DOHH2 (cell line): ENCODE results near the gene EIF3F.

ENCODE experiments used
- H3F3A ChIP-seq: fragments of 200-600 bp; sonication (generic), shearing (Covaris generic); 2 replicates; pipeline ENCODE4 v1.6.0; 2016; ENCODE audit warnings: antibody characterized with exemption, mild to moderate bottlenecking; ENCODE audit not compliant: control insufficient read depth, insufficient read depth
- H3K27ac ChIP-seq: fragments of 200-600 bp; sonication (generic); 2 replicates; pipeline ENCODE4 v1.5.1; 2014; ENCODE audit warnings: low read depth, mild to moderate bottlenecking, low read length, moderate library complexity
- H3K27me3 ChIP-seq: fragments of 200-600 bp; sonication (generic); 2 replicates; pipeline ENCODE4 v1.6.1; 2014; ENCODE audit warnings: mild to moderate bottlenecking, low read length, mixed read lengths; ENCODE audit not compliant: control insufficient read depth
- H3K36me3 ChIP-seq: fragments of 200-600 bp; sonication (generic); 2 replicates; pipeline ENCODE4 v1.6.1; 2014; ENCODE audit warnings: mild to moderate bottlenecking, low read length, moderate library complexity, mixed read lengths; ENCODE audit not compliant: control insufficient read depth
- H3K4me1 ChIP-seq: fragments of 200-600 bp; sonication (generic); 2 replicates; pipeline ENCODE4 v1.6.1; 2014; ENCODE audit warnings: mild to moderate bottlenecking, low read length, mixed read lengths; ENCODE audit not compliant: control insufficient read depth
- H3K4me2 ChIP-seq: fragments of 200-600 bp; sonication (generic); 2 replicates; pipeline ENCODE4 v1.6.0; 2014; ENCODE audit warnings: mild to moderate bottlenecking, low read length, moderate library complexity
- H3K4me3 ChIP-seq: fragments of 200-600 bp; sonication (generic); 2 replicates; pipeline ENCODE4 v1.5.1; 2014; ENCODE audit warnings: mild to moderate bottlenecking, low read length, mixed read lengths
- H3K79me2 ChIP-seq: fragments of 200-600 bp; sonication (generic); 2 replicates; pipeline ENCODE4 v1.6.1; 2014; ENCODE audit warnings: mild to moderate bottlenecking, low read length, mixed read lengths; ENCODE audit not compliant: control insufficient read depth
- H3K9me2 ChIP-seq: fragments of 200-600 bp; sonication (generic); replicated peaks from 2 replicates; pipeline ENCODE4 v1.6.1; 2014; ENCODE audit warnings: mild to moderate bottlenecking, low read length, mixed read lengths; ENCODE audit not compliant: control insufficient read depth
- H3K9me3 ChIP-seq: fragments of 200-600 bp; sonication (generic); 2 replicates; pipeline ENCODE4 v1.6.1; 2014; ENCODE audit warnings: antibody characterized with exemption, low read length, mixed read lengths; ENCODE audit not compliant: control insufficient read depth, insufficient read depth
- H4K20me1 ChIP-seq: fragments of 200-600 bp; sonication (generic); 2 replicates; pipeline ENCODE4 v1.6.0; 2014; ENCODE audit warnings: low read depth, mild to moderate bottlenecking, antibody characterized with exemption, low read length, moderate library complexity; ENCODE audit not compliant: control insufficient read depth, insufficient read depth
- EZH2phosphoT487 ChIP-seq: fragments of 200-600 bp; sonication (generic); IDR thresholded peaks from 2 replicates; pipeline ENCODE4 v1.6.1; 2017; ENCODE audit warnings: borderline replicate concordance, mild to moderate bottlenecking, antibody characterized with exemption, low read length, moderate library complexity, mixed read lengths
- TF ChIP-seq, protein P1 (sequence below): fragments of 200-600 bp; sonication (generic); IDR thresholded peaks from one replicate; pipeline ENCODE4 v1.5.1; 2014; ENCODE audit warnings: antibody characterized with exemption, mild to moderate bottlenecking, low read depth, low read length; ENCODE audit not compliant: poor library complexity, severe bottlenecking

The EIF3F gene

DNA sequence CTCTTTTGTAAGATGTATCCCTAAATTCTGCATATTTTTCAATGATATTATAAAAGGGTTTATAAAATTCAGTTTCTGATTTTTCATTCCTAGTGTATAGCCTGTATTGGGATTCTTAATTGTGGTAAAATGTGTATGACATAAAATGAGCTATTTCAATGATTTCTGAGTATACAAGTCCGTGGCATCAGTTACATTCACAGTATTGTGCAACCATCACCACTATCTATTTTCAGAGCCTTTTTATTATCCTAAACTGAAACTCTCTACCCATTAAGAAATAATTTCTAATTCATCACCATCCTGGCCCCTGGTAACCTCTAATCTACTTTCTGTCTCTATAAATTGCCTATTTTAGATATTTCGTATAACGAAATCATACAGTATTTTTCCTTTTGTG, 39.8 kb downstream of the EIF3F start:
- Histone ChIP-seq H3K36me3 (no peaks in the 10 kb centered on the region), H3F3A (no peaks in the 10 kb centered on the region), H3K4me3 (no peak overlapping the region), H3K27ac (no peak overlapping the region), H4K20me1 (no peaks in the 10 kb centered on the region), H3K27me3 (peaks cover 30% of the 10 kb centered on the region), H3K4me2 (no peak overlapping the region), H3K79me2 (no peaks in the 10 kb centered on the region), H3K9me3 (no peaks in the 10 kb centered on the region), H3K9me2 (no peaks in the 10 kb centered on the region), H3K4me1 (no peaks in the 10 kb centered on the region)
- TF ChIP-seq, protein P1, sequence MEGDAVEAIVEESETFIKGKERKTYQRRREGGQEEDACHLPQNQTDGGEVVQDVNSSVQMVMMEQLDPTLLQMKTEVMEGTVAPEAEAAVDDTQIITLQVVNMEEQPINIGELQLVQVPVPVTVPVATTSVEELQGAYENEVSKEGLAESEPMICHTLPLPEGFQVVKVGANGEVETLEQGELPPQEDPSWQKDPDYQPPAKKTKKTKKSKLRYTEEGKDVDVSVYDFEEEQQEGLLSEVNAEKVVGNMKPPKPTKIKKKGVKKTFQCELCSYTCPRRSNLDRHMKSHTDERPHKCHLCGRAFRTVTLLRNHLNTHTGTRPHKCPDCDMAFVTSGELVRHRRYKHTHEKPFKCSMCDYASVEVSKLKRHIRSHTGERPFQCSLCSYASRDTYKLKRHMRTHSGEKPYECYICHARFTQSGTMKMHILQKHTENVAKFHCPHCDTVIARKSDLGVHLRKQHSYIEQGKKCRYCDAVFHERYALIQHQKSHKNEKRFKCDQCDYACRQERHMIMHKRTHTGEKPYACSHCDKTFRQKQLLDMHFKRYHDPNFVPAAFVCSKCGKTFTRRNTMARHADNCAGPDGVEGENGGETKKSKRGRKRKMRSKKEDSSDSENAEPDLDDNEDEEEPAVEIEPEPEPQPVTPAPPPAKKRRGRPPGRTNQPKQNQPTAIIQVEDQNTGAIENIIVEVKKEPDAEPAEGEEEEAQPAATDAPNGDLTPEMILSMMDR = no peak
- TF ChIP-seq EZH2phosphoT487 = no peak

DNA sequence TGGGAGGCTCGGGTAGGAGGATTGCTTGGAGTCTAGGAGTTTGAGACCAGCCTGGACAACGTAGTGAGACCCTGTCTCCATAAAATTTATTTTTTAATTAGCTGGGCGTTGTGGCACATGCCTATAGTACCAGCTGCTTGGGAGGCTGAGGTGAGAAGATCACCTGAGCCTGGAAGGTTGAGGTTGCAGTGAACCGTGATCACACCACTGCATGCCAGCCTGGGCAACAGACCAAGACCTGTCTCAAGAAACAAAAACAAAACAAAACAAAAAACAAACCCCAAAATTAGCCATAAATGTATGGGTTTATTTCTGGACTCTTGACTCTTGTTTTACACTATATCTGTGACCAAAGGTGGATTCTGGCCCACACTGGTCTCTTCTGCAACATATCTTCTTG, 41.6 kb downstream of the EIF3F start:
- no peak overlapping the region for H3K27ac ChIP-seq
- no peaks in the 10 kb centered on the region for H3K4me1 ChIP-seq
- no peak overlapping the region for H3K4me2 ChIP-seq
- TF ChIP-seq EZH2phosphoT487 = no peak
- TF ChIP-seq, protein P1 = no peak
- no peaks in the 10 kb centered on the region for H3K79me2 ChIP-seq
- no peaks in the 10 kb centered on the region for H3K9me2 ChIP-seq
- no peaks in the 10 kb centered on the region for H3K9me3 ChIP-seq
- H4K20me1 ChIP-seq = no peaks in the 10 kb centered on the region
- no peak overlapping the region for H3K4me3 ChIP-seq
- H3K36me3 ChIP-seq = no peaks in the 10 kb centered on the region
- H3K27me3 ChIP-seq = peaks cover 30% of the 10 kb centered on the region
- no peaks in the 10 kb centered on the region for H3F3A ChIP-seq

GRCh38 chr11:8030526-8031247, 43.5 kb downstream of the EIF3F start:
- no peaks in the 10 kb centered on the region for H3K79me2 ChIP-seq
- H3K4me3 ChIP-seq = no peak overlapping the region
- H3K9me3 ChIP-seq = no peaks in the 10 kb centered on the region
- H4K20me1 ChIP-seq = no peaks in the 10 kb centered on the region
- no peaks in the 10 kb centered on the region for H3K9me2 ChIP-seq
- no peaks in the 10 kb centered on the region for H3K4me1 ChIP-seq
- H3K27me3 ChIP-seq = peaks cover 26% of the 10 kb centered on the region
- H3K36me3 ChIP-seq = no peaks in the 10 kb centered on the region
- no peaks in the 10 kb centered on the region for H3F3A ChIP-seq
- H3K4me2 ChIP-seq = no peak overlapping the region
- H3K27ac ChIP-seq = no peak overlapping the region
- no peak for TF ChIP-seq EZH2phosphoT487
- TF ChIP-seq, protein P1 = no peak
